GM19238 (cell line): Measurements from ENCODE around the gene FANCB.

Experiments
- DNase-seq: peaks from one replicate; pipeline ENCODE4 v3.0.0; 2011; ENCODE audit warnings: low spot score; ENCODE audit not compliant: insufficient read length

FANCB gene

GRCh38 chrX:14837155-14837554, 35.7 kb downstream of the FANCB start:
- DNase-seq: no peak

DNA sequence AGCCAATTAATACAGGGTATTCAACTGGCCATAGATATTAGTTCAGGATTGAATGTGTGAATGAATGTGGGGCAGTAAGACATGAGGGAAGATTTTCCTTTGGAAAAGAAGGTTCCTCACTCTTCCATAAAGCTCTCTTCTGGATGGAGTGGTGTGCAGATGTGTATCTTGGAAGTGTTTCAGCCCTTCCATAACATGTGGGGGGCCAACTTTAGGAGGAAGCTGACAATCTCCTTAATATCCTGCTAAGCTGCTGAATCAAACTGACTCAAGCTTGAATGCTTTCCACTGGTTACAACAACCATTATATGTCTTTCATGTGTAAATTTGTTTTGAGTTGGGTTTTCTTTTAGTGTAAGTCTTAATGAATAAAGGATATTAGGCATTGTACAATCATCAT, 40.3 kb downstream of the FANCB start:
- DNase-seq: no peak

- DNase-seq: no peak
Observed at GRCh38 chrX:14832151-14832550, 40.7 kb downstream of the FANCB start.

DNA sequence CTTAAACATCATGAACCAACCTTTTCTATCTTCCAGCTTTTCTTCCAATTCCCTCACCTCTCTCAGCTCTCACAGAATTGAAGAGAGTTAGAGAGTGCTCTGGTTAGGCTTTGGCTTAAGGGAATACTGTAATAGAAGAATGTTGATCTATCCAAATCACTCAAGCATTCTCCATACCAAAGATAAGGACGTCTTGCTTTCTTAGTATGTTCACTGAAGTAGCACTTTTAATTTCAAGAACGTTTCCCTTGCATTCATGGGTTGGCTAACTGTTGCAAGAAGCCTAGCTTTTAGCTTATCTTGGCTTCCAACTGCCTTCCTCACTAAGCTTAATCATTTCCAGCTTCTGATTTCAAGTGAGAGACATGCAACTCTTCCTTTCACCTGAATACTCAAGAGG, 43.2 kb downstream of the FANCB start:
- no peak for DNase-seq

- DNase-seq: no peak
Observed at GRCh38 chrX:14826319-14826718, 46.5 kb downstream of the FANCB start.

- DNase-seq: no peak
Observed at GRCh38 chrX:14825851-14826250, 47.0 kb downstream of the FANCB start.

GRCh38 chrX:14819769-14820168, 53.1 kb downstream of the FANCB start:
- no peak for DNase-seq

GRCh38 chrX:14817571-14817970, 55.3 kb downstream of the FANCB start:
- no peak for DNase-seq

DNA sequence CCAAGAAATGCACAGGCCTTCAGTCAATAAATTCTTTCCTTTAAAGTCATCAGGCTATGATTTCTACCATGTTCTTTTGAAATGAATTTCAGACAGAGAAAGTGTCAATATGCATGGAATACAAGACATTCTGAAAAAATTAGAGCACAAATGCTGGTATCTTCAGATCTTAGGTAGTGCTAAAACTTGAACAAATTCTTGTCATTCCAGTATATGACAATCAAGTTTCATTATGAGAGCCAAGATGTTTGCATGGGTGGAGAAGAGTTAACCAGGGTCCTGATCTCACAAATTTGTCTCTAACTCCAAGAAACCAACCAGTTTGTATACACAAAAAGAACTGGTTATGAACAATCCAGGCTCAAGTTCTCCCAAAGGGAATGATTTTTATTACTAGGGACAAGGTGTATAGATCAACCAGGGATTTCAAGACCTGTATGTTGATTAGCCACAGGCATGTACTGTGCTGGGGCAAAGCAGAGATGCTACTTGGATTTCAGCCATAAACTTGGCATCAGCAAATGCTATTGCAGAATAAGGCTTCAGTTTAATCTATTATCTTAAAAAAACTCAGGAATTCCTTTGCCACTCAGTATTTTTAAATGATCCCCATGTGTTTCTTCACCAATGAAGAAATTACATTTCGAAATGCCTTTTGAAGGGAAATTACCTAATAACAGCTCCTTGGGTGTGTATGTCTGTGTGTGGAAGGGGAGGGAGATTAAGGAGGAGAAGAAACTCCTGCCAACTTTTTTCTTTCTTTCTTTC, 69.7 kb downstream of the FANCB start:
- DNase-seq: no peak

- DNase-seq: no peak
Observed at GRCh38 chrX:14801136-14801535, 71.7 kb downstream of the FANCB start.

GRCh38 chrX:14798805-14799397, 74.0 kb downstream of the FANCB start:
- no peak for DNase-seq
